HG03108 (cell line): Measurements from ENCODE around the gene CACNA1E.

Experiments used
- ATAC-seq: cut with Tn5 transposase; IDR thresholded peaks from one replicate; pipeline ENCODE4 v1.9.1; 2021; ENCODE audit warnings: moderate library complexity; ENCODE audit not compliant: unreplicated experiment

CACNA1E gene

DNA sequence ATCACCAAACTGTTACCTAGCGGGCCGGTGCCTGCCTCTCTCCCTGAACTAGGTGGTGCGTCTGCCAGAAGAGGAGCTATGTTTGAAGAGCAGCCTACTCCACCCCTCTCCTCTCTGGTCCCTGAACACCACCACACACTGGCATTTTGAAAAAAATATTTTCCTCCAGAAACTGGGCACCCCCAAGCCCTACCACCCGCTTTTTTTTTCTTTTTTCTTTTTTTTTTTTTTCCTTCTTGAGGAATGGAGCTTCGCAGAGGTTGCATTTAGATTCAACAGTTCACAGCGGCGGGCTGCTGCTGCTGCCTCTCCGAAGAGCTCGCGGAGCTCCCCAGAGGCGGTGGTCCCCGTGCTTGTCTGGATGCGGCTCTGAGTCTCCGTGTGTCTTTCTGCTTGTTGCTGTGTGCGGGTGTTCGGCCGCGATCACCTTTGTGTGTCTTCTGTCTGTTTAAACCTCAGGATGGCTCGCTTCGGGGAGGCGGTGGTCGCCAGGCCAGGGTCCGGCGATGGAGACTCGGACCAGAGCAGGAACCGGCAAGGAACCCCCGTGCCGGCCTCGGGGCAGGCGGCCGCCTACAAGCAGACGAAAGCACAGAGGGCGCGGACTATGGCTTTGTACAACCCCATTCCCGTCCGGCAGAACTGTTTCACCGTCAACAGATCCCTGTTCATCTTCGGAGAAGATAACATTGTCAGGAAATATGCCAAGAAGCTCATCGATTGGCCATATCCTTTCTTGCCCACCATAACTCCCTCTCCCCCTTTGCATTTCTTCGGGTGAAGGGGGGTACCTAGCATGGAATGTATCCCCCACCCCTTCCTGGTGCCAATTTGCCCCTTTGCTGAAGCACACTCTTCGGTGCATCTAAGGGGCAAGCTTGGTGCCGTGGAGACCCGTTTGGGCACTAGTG lies at the start of gene CACNA1E:
CACNA1E (plus strand) TSS at position 233 of the 911 bp plus-strand sequence; CDS start at position 461, 228 bp downstream.
- ATAC-seq: no peak

- ATAC-seq: no peak
Measured at GRCh38 chr1:181433931-181434330, 49.4 kb upstream of the CACNA1E start.

DNA sequence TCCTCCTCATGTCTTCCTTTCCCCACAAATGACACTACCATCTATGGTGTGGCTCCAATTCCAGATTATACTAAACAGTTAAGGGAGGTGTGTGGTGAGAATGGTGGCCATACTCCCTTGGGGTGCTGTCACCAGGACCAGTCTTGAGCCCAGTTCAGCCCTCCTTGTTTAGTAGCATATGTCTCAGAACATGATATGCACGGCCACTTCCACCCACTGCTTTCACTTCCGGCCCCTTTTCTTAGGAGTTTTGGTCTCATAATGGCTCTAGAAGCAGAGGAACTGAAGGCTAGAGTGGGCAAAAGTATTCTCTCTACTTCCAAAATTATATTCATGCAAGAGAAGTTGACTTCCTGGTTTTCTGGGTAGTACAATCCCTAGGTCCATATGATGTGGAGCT lies 45.3 kb upstream of the CACNA1E start:
- no peak for ATAC-seq

DNA sequence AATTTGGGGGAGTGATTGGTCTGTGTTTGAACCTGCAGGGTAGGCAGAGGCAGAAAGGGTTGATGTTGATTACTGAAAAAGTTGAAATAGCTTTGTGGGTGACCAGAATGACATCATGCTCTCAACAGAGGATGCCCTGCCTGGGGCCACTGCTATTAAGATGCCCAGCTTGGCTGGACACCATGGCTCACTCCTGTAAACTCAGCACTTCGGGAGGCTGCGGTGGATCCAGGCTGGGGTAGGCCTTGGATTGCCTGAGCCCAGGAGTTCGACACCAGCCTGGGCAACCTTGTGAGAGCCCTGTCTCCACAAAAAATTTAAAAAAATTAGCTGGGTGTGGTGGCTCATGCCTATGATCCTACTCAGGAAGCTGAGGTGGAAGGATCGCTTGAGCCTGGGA lies 42.8 kb upstream of the CACNA1E start:
- no peak for ATAC-seq

DNA sequence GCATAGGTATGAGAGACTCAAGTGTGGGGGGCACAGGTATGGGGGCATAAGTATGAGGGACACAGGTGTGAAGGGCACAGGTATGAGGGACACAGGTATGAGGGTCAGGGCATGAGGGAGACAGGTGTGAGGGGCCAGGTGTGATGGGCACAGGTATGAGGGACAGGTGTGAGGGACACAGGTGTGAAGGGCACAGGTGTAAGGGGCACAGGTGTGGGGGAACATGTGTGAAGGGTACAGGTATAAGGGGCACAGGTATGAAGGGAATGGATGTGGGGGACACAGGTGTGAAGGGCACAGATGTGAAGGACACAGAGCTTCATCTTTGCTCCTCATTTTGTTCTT lies 41.2 kb upstream of the CACNA1E start:
- no peak for ATAC-seq

DNA sequence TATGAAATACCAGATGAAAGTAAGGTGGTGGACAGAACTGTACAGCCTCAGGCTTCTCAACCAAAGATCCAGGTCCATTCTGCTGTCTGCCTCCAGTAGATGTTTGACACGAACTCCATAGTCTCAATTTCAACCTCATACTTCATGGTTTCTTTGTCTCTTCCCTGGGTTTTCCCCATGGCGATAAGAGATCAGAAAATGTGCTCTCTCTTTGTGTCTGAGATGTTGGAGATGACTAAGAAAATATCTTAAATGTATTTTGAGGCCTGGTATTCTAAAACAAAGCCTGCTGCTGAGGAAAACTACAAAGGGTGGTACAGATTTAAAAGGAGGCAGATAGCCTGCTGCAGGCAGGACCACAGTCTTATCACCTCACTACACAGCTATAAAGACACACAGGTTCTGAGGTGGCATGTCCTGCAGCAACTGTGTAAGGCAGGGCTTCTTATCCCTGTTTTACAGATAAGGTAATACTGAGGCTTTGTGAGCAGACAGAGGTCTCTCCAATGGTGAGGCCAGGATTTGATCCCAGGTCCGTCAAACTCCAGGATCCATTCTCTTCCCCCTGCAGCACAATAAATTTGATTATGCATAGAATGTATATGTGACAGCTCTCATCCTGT lies 40.0 kb upstream of the CACNA1E start:
- no peak for ATAC-seq

- ATAC-seq: no peak
Measured at GRCh38 chr1:181445436-181445835, 37.9 kb upstream of the CACNA1E start.

DNA sequence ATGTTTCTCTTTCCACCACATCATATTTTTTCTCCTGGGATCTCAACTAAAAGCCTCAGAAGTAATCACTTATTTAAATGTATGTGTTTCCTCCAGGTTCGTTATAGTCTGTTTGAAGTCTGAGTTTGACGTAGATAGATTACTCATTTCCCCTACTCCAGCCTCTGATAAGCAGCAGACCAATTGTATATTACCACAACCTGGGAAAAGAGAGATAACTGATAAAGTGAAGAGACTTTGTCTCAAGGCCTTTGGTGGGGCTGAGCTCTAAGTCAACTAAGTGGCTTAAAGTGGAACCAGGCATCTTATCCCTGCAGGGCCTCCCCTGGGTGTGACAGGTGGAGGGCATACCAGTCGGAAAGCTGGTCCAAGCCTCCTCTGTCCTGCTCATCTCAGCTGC lies 34.9 kb upstream of the CACNA1E start:
- no peak for ATAC-seq

DNA sequence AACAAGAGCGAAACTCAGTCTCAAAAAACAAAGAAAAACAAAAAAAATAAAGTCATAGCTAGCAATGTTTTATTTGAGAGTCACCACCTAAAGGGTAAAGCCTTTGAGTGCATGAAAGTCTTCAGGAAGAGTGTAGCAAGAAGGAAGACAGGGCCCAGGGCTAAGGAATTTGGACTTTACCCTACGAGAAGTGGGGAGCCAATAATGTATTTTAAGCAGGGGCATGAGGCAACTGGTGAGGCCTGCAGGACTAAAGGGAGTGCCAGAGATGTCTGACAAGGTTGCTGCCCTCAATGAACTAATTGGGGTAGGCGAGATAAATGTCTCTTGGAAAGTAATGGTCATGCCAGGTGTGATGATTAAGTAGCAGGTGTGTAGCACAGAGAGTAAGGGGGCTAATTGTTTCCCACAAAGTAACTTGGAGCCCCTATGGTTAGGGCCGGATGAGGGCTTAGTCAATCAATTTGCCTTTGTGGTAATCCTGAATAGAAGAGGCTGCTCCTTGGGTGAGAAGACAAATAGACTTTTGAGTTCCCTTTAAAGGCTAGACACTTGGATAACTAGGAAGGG lies 31.6 kb upstream of the CACNA1E start:
- no peak for ATAC-seq

DNA sequence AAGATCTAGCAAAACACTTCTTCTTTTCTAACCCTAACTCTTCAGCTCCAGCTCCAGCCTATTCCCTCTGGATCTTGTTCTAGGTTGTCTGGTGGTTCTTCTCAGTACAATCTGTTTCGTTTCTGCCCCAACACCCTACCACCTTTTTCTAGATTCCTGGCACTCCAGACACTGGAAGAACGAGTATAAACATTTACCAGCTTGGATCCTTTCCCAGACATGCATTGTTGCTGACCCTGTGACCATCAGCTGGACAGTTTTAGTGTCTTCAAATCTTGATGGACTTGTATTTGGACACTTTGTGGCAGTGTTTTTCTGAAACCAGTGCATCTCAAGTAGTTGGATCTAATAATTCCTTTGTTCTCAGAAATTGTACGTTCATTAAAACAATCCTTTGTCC lies 30.6 kb upstream of the CACNA1E start:
- no peak for ATAC-seq

DNA sequence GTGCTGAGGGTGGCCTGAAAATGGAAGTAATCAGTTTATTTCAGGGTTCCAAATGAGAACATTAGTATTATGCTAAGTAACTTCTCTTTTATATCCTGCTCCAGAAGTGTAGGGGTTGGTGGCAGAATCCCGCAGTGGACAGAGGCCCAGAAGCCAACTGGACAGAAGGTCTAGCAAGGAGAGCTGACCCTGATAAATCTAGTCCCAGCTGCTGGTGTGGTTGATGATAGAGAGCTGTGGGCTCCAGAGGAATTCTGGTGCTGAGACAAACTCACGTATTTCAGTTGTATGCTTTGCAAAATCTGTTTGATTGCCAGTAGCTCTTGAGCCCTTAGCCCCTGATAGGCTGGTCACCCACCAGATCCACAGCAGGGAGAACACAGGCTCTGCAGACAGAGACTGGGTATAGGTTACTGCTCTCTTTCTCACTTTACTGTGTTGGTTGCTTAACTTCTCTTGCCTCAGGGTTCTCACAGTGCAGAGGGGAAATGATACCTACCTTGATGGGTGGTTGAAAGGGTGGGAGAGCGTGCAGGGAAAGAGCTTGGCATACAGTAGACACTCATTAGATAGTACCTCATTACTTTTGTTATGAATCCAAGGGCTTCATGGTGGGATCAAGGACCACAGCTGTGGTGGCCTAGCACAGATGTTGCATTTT lies 29.6 kb upstream of the CACNA1E start:
- no peak for ATAC-seq

GRCh38 chr1:181456551-181456950 lies 26.8 kb upstream of the CACNA1E start:
- ATAC-seq: no peak

DNA sequence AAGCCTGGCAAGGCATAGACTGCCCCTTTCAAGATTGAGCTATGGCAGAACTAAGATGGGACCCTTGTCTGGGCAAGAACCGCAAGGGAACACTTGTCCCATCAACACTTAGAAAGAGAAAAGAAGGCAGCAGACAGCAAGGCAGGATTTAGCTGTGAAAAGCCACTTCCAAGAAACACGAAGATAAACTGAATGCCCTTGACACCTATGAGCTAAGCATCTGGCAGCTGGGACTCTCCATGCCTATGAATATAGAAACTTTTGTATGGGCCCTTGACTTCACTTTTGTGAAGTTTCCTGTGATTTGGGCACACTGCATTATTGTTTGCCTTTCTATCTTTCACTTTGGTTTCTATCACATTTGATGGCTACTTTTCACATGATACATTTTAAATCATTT lies 24.9 kb upstream of the CACNA1E start:
- no peak for ATAC-seq

DNA sequence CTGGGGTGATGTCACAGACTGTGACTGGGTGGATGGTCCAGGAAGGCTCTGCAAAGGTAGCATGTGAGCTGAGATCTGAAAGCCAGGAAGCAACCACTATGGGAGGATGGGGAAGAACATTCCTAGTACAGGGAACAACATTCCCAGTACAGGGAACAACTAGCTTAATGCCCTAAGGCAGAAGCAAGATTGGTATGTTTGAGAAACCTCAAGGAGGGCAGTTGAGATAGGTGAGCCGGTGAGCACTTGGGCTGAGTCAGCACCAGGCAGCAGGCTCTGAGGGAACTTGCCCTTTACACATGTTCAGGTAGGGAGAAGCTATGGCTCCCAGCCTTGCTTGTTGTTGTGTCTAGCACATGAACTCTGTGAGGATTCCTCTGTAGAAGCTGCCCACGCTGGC lies 24.2 kb upstream of the CACNA1E start:
- ATAC-seq: no peak

- ATAC-seq: no peak
Measured at GRCh38 chr1:181469829-181470228, 13.5 kb upstream of the CACNA1E start.

- ATAC-seq: no peak
Measured at GRCh38 chr1:181475580-181475979, 7.7 kb upstream of the CACNA1E start.

DNA sequence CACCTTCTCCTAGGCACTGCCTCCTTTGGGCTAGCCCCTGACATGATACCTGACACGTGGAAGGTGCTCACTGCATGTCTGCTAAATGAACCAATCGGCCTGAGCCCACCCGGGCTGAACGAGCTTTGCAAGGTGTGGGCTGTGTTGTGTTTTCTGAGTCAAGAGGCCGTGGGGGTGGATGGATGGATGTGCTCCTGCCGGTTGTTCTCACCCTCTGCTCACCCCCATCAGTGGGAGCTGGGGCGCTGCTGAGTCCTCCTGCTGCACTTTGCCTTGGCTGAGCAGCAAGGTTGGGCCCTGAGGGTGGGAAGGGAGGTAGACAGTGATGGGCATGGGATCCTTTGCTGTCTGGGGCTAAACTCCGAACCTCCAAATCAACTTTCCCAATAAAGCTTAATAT lies 6.7 kb upstream of the CACNA1E start:
- ATAC-seq: no peak

DNA sequence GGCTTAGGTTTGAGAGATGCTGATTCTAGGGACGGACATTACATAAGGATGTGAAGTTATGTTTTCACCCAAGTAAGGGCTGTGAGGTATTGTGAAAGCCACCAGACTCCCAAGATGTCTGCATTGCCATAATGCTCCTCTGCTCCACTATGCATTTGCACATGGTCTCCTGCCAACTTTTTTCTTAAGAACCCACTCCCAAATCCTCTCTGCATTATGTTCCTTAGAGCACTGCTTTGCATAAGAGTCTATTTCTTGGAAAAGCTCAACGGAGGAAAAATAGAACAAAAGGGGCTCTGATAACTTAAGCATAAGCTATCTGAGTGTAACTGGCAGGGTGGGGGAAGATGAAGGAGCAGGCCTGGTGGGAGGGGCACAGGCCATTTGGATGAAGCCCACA lies 5.0 kb upstream of the CACNA1E start:
- no peak for ATAC-seq

- no peak for ATAC-seq
Measured at GRCh38 chr1:181479137-181479745, 4.1 kb upstream of the CACNA1E start.

DNA sequence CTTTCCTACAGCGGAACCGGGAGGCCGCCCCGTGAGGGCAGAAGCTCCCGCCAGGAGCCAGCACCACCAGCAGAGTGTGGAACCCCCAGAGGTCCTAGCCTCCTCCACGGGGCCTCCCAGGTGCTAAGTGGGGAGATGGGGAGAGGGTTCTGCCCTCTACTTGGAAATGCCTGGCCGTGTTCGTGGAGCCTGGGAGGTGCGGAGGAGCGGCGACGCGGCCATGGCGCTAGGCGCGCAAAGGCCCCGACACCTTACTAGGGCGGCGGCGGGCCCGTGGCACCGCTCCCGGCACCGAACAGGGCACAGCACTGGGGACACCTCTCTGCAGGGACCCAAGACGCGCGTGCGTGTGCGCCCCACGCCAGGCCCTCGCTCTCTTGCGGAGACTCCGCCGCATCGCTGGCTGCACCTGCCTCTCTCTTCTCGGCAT lies 1.3 kb upstream of the CACNA1E start:
- ATAC-seq: no peak
